GM12878 (cell line): ENCODE data around the gene ACTN2. TPM values are rescaled to one million over a fixed set of nuclear protein-coding genes. Genes with fewer than 3 reads are reported as not detected.
A peak's percentile ranks its signal among the peaks of the same experiment; 100 is the strongest.

ENCODE experiments used
- CBX5 ChIP-seq: sonication (generic); IDR thresholded peaks from 2 replicates; pipeline ENCODE4 v1.6.1; 2016; ENCODE audit warnings: low read depth, moderate library complexity, mild to moderate bottlenecking, inconsistent platforms
- CHD2 ChIP-seq: IDR thresholded peaks from 2 replicates; pipeline ENCODE4 v1.6.1; 2011; ENCODE audit warnings: low read depth, low read length, improper control_type of control experiment, borderline replicate concordance
- EGR1 ChIP-seq, 2 experiments: IDR thresholded peaks; 1 replicate in 1 of 2; 2 replicates in 1 of 2; pipeline ENCODE4 v1.6.1; 2011 to 2012; ENCODE audit warnings: low read depth in 2 of 2, low read length in 2 of 2, borderline replicate concordance in 1 of 2, mild to moderate bottlenecking in 1 of 2, moderate library complexity in 1 of 2
- ESRRA ChIP-seq: IDR thresholded peaks from 2 replicates; pipeline ENCODE4 v1.6.1; 2012; ENCODE audit warnings: mild to moderate bottlenecking, low read length, improper control_type of control experiment
- EZH2 ChIP-seq: IDR thresholded peaks from 2 replicates; pipeline ENCODE4 v1.6.1; 2012; ENCODE audit warnings: low read depth, mild to moderate bottlenecking, control low read depth, inconsistent platforms, low read length, borderline replicate concordance; ENCODE audit not compliant: control insufficient read depth
- GATAD2B ChIP-seq: fragments of 450-650 bp; conservative IDR thresholded peaks from 2 replicates; pipeline ENCODE4 v1.6.1; 2017; ENCODE audit warnings: low read depth, mild to moderate bottlenecking, moderate library complexity
- HDAC2 ChIP-seq: fragments of 200-600 bp; sonication (generic); IDR thresholded peaks from 2 replicates; pipeline ENCODE4 v1.6.1; 2017
- IRF4 ChIP-seq: IDR thresholded peaks from 2 replicates; pipeline ENCODE4 v1.6.1; 2011; ENCODE audit warnings: low read depth, low read length
- KLF5 ChIP-seq: fragments of 450-650 bp; IDR thresholded peaks from 2 replicates; pipeline ENCODE4 v1.6.1; 2014; ENCODE audit warnings: mild to moderate bottlenecking; ENCODE audit not compliant: partially characterized antibody
- LARP7 ChIP-seq: fragments of 450-650 bp; IDR thresholded peaks from 2 replicates; pipeline ENCODE4 v1.6.1; 2017; ENCODE audit warnings: mild to moderate bottlenecking
- MLLT1 ChIP-seq: fragments of 450-650 bp; IDR thresholded peaks from 2 replicates; pipeline ENCODE4 v1.6.1; 2016; ENCODE audit warnings: mild to moderate bottlenecking
- MTA2 ChIP-seq: fragments of 450-650 bp; IDR thresholded peaks from 2 replicates; pipeline ENCODE4 v1.6.1; 2016; ENCODE audit warnings: low read depth, mild to moderate bottlenecking, moderate library complexity
- NFYA ChIP-seq: IDR thresholded peaks from 2 replicates; pipeline ENCODE4 v1.6.1; 2011; ENCODE audit warnings: low read depth, mild to moderate bottlenecking, low read length, improper control_type of control experiment, borderline replicate concordance
- NFYB ChIP-seq: IDR thresholded peaks from 2 replicates; pipeline ENCODE4 v1.6.1; 2011; ENCODE audit warnings: low read depth, mild to moderate bottlenecking, low read length, improper control_type of control experiment, moderate library complexity; ENCODE audit not compliant: insufficient read depth
- NKRF ChIP-seq: fragments of 450-650 bp; conservative IDR thresholded peaks from 2 replicates; pipeline ENCODE4 v1.6.1; 2017; ENCODE audit warnings: mild to moderate bottlenecking, moderate library complexity
- POLR2AphosphoS2 ChIP-seq: IDR thresholded peaks from 2 replicates; pipeline ENCODE4 v1.6.1; 2011; ENCODE audit warnings: low read depth, mild to moderate bottlenecking, low read length, improper control_type of control experiment, moderate library complexity
- RAD51 ChIP-seq: fragments of 450-650 bp; IDR thresholded peaks from 2 replicates; pipeline ENCODE4 v1.6.1; 2016; ENCODE audit warnings: moderate library complexity, mild to moderate bottlenecking, inconsistent platforms
- RBBP5 ChIP-seq: fragments of 200-600 bp; sonication (generic); conservative IDR thresholded peaks from 2 replicates; pipeline ENCODE4 v1.6.1; 2016
- SMAD1 ChIP-seq: fragments of 450-650 bp; IDR thresholded peaks from 2 replicates; pipeline ENCODE4 v1.6.1; 2018; ENCODE audit warnings: mild to moderate bottlenecking, low read depth; ENCODE audit not compliant: partially characterized antibody
- SP1 ChIP-seq: IDR thresholded peaks from one replicate; pipeline ENCODE4 v1.6.1; 2011; ENCODE audit warnings: low read depth, low read length
- SREBF1 ChIP-seq: IDR thresholded peaks from 2 replicates; pipeline ENCODE4 v1.6.1; 2012; ENCODE audit warnings: mild to moderate bottlenecking, low read length
- TCF12 ChIP-seq: IDR thresholded peaks from 2 replicates; pipeline ENCODE4 v1.6.1; 2011; ENCODE audit warnings: low read depth, mild to moderate bottlenecking, low read length
- ZNF207 ChIP-seq: fragments of 450-650 bp; IDR thresholded peaks from 2 replicates; pipeline ENCODE4 v1.6.1; 2014; ENCODE audit warnings: antibody characterized with exemption, mild to moderate bottlenecking, borderline replicate concordance
- ZNF622 ChIP-seq: fragments of 450-650 bp; IDR thresholded peaks from 2 replicates; pipeline ENCODE4 v1.6.1; 2017; ENCODE audit warnings: mild to moderate bottlenecking, inconsistent platforms
- ZSCAN29 ChIP-seq: fragments of 450-650 bp; IDR thresholded peaks from 2 replicates; pipeline ENCODE4 v1.6.1; 2017; ENCODE audit warnings: mild to moderate bottlenecking, moderate library complexity
- ZZZ3 ChIP-seq: IDR thresholded peaks from 2 replicates; pipeline ENCODE4 v1.6.1; 2011; ENCODE audit warnings: low read depth; ENCODE audit not compliant: control insufficient read depth, insufficient read length
- polyA plus RNA-seq, 11 experiments: library from polyadenylated mRNA; depleted of rRNA in 4 of 11; unstranded in 6 of 11; stranded (reverse) in 5 of 11; fragments of >200 nt; fragmentation: Nextera tagmentation in 4 of 11; fragmentation: Illumina TruSeq in 1 of 11; extraction: Ambion mirVana in 4 of 11; extraction: Trizol in 1 of 11; gene quantifications; 1 replicate in 1 of 11; 2 replicates in 10 of 11; pipeline versions ENCODE4 v1.2.1 to v1.2.3, GENCODE V29; 2011 to 2016; ENCODE audit warnings: inconsistent platforms in 2 of 11, missing spikeins in 2 of 11, low read depth in 1 of 11
- total RNA-seq, 4 experiments: library from RNA; depleted of rRNA in 3 of 4; stranded (reverse); fragments of >200 nt in 3 of 4; fragmentation: Illumina TruSeq in 1 of 4; extraction: Trizol in 1 of 4; gene quantifications; 2 replicates each; pipeline versions ENCODE4 v1.2.1 to v1.2.3, GENCODE V29; 2013 to 2021
- TF ChIP-seq, protein P1 (sequence below): IDR thresholded peaks from 2 replicates; pipeline ENCODE4 v1.6.1; 2012; ENCODE audit warnings: low read depth, low read length, improper control_type of control experiment

ACTN2 gene
- total and polyA plus RNA-seq, 10 of the 15 experiments (the other 5 are each of a cell fraction or from before 2014, with no cell fraction given) = 0.10 TPM; not detected in 9

GRCh38 chr1:236795757-236796667 is 109.7 kb downstream of the ACTN2 start (continued):
- TF ChIP-seq CBX5 (no peak), EGR1 (IDR thresholded peaks at IDR 0.05; ENCODE audit: borderline replicate concordance in 1 of 2, low read depth in 2 of 2, low read length in 2 of 2) (peak in 1 of 2 experiments; percentile 76; a peak in 2 of 3 replicates), RAD51 (no peak), EZH2 (no peak), NKRF (no peak), IRF4 (no peak), NFYA (no peak), ZZZ3 (no peak), MTA2 (no peak), TCF12 (0 out of 2 replicates have a peak, but pooled peaks have one; percentile 11), NFYB (no peak), HDAC2 (no peak), SREBF1 (no peak), ZNF622 (no peak), RBBP5 (no peak), ZNF207 (no peak; the same call in 1 of the 2 replicates), KLF5 (no peak), GATAD2B (no peak; the same call in 1 of the 2 replicates), SMAD1 (no peak), ZSCAN29 (no peak), MLLT1 (0 out of 2 replicates have a peak, but pooled peaks have one; percentile 14), ESRRA (no peak), SP1 (no peak), POLR2AphosphoS2 (no peak), CHD2 (0 out of 2 replicates have a peak, but pooled peaks have one; percentile 35), LARP7 (0 out of 2 replicates have a peak, but pooled peaks have one; percentile 8)
- TF ChIP-seq, protein P1, sequence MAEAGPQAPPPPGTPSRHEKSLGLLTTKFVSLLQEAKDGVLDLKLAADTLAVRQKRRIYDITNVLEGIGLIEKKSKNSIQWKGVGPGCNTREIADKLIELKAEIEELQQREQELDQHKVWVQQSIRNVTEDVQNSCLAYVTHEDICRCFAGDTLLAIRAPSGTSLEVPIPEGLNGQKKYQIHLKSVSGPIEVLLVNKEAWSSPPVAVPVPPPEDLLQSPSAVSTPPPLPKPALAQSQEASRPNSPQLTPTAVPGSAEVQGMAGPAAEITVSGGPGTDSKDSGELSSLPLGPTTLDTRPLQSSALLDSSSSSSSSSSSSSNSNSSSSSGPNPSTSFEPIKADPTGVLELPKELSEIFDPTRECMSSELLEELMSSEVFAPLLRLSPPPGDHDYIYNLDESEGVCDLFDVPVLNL = no peak
